NCI-H146 treated with DMSO at 0.1 percent for 48 hours (cell line): Measurements from ENCODE around the gene PDPK1.
A peak's percentile ranks its signal among the peaks of the same experiment; 100 is the strongest.

Source experiments
- DNase-seq: peaks from one replicate; lab custom pipeline; 2025; ENCODE audit not compliant: unreplicated experiment; lab: John Stamatoyannopoulos, UW

Gene PDPK1

DNA sequence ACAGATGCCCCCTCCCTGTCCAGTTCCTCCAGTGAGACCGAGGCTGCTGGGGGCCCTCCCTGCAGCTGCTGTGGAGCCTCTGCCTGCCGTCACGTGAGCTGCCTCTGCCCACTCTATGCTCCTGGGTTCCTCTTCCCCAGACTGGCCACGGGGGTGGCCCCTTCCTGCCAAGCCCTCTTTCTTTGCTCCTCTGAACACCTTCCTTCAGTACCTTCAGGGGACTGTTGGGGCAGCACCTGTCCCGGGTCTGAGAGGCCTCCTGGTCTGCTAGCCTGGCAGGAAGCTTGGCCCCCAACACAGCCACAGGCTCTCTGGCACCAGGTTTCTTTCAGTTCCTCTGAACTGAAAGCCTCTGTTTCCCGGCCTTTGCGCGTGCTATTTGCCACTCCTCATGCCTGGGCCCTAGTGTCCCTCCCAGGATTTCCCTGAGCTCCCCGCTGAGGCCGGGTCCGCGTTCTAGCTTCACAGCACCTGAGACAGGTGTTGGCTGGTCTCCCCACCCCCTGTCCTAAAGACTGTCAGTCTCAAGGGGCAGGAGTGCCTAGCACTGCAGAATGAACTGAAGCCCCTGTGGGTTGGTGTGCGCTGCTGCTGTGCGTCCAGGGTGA, 30.7 kb upstream of the PDPK1 start:
- no peak for DNase-seq

- DNase-seq, result no peak
Observed at GRCh38 chr16:2507665-2508064, 30.2 kb upstream of the PDPK1 start.

DNA sequence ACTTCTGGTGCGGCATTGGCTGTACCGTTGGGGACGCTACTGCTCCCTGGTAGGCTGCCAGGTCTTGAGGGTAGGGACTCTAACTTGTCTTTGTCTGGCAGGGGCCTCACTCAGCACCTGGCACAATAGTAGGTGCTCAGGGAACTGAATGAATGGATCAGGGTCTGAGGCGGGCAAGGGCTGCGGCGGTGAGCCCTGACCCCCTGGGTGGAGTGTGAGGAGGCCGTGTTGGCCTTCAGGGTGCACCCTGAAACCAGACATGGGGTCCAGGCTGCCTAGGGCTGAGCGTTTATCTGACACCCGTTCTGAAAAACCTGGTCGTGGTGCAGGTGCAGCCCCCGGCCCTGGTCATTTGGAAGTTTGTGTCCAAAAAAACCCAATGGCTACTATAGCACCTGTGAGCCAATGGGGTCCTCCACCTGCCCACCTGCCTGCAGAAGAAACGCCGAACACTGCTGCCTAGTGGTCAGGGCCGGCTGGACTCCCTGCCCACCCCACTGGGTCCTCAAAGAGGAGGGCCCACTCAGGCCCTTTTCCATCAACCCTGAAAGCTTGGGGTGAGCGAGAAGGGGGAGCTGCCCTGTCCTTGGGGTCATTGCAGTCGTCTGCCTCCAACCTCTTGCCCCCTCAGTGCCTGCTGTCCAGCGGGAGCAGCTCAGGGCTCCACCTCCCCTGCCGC, 29.0 kb upstream of the PDPK1 start:
- no peak for DNase-seq

- DNase-seq, result no peak
Observed at GRCh38 chr16:2511128-2511800, 26.6 kb upstream of the PDPK1 start.

- no peak for DNase-seq
Observed at GRCh38 chr16:2511996-2512734, 25.7 kb upstream of the PDPK1 start.

- peak; percentile 65 for DNase-seq
Observed at GRCh38 chr16:2512735-2513404, 25.0 kb upstream of the PDPK1 start.

GRCh38 chr16:2513405-2514332, 24.2 kb upstream of the PDPK1 start, which contains the start of gene ATP6V0C:
Gene ATP6V0C, plus strand, starts transcription at chr16:2513952. Its CDS starts 152 bp downstream, at chr16:2514104.
- peak; percentile 91 for DNase-seq

- no peak for DNase-seq
Observed at GRCh38 chr16:2514333-2515179, 23.3 kb upstream of the PDPK1 start.

DNA sequence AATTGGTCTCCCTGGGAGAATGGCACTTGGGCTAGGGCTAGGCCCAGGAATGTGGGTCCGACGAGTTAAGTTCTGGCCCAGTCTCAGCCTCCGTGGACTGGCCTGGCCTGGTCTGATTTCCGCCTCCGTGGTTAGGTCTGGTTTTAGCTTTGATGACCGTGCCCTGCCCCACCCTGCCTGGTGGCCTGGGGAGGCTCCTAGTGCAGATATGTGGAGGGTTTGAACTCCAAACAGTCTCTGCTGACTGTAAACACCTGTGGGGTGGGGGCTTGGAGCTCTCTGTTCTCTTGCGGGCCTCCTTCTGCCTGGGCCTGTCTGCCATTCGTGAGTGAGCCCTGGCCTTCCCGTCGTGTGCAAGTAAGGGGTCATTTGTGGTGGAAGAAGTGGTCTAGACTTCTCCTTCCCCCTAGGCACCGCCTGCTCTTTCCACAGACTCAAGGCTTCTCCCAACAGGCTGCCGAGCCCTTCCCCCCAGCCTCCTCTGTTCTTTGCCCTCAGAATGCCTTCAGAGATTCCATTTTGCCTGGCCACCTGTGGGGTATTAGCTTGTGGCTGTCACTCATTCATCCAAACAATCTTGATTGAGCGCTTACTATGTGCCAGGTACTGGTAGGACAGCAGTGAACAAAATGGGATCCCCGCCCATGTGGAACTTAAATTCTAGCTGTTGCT, 22.5 kb upstream of the PDPK1 start:
- no peak for DNase-seq

DNA sequence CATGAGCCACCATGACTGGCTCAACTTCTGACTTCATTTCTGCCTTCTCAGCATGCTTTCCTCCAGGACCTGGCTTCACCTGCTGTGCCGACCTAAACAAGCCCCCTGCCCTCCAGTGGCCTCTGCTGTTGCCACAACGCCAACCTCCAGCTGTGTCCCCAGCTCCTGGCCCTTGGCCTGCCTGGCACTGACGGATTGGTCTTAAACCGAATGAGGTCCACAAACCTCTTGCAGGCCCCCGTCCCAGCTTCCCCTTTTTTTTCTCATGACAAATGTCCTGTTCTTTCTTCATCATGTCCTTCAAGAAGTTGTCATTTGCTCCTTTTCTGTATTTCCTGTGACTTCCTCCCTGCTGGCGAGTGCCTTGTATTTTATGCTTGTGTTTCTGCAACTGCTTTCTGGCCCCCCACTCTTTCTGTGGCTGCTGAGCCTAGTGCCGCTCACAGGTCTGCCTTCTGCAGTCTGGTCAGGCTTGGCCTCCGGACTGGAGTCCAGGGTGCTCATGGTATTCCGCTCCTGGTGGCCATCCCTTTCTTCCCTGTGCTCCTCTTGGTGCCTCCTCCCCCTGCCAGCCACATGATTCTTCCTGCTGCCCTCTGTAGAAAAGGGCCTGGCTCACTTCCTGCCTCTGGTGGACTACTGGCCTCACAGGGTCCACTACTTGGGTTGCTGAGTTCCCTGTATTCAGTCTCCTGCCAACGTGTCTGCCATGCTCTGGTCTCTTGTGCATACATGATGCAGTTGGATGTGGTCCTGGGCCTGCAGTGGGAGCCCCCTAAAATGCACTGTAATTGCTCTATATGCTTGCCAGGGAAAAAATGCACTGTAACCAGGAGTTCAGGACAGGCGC, 21.2 kb upstream of the PDPK1 start:
- no peak for DNase-seq

- DNase-seq, result no peak
Observed at GRCh38 chr16:2517954-2518605, 19.7 kb upstream of the PDPK1 start.

DNA sequence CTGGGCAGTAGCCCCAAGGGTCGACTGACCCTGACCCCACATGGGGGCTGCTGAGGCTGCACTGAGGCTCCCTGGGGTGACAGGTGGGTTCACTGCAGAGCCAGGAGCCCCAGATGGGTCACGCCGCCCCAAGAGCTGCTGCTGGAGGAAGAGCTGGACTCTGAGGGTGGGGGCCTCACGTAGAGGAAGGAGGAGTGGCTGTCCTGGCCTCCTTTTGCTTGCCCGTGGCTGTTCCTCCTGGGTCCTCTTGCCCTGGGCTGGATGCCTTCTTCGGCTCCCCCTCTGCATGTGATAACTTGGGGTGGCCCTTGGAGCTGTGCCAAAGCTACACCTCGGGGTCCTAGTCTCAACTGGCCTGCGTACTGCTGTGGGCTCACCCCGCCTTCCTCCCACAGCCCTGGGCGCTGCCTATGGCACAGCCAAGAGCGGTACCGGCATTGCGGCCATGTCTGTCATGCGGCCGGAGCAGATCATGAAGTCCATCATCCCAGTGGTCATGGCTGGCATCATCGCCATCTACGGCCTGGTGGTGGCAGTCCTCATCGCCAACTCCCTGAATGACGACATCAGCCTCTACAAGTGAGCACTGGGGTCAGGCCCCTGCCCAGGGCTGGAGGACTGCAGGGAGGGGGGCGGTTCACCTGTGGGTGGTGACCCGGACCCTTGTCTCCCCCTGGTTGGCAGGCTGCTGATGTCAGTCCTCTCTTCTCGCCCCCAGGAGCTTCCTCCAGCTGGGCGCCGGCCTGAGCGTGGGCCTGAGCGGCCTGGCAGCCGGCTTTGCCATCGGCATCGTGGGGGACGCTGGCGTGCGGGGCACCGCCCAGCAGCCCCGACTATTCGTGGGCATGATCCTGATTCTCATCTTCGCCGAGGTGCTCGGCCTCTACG, 18.8 kb upstream of the PDPK1 start:
- DNase-seq, result no peak

- no peak for DNase-seq
Observed at GRCh38 chr16:2519711-2520080, 18.1 kb upstream of the PDPK1 start.

DNA sequence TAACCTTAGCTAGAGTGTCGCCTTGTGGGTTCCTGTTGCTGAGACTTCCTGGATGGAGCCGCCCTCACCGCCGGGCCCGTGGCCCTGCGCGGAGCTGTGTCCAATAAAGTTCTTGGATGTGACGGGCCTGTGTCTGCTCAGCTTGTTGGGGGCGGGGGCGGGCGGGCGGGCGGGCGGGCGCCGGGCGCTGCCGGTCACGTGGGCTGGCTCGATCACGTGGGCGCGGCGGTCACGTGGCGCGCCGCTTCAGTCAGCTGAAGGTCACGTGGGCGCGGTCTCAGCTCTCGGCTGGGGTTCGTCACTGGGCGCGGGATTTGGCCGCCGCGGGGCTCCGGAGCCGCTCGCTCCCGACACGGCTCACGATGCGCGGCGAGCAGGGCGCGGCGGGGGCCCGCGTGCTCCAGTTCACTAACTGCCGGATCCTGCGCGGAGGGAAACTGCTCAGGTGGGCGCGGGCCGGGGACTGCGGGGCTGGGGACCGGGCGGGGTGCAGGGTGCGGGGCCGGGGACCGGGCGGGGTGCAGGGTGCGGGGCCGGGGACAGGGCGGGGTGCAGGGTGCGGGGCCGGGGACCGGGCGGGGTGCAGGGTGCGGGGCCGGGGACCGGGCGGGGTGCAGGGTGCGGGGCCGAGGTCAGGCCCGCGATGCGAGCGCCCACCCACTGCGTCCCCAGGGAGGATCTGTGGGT, 17.6 kb upstream of the PDPK1 start, which contains the start of gene AMDHD2:
TSS of gene AMDHD2 (plus strand) at position 275 of the 687 bp plus-strand sequence. CDS start at position 363, 88 bp downstream.
- DNase-seq, result peak; percentile 60

- no peak for DNase-seq
Observed at GRCh38 chr16:2520784-2521531, 16.9 kb upstream of the PDPK1 start.
